GM12865 (cell line): ENCODE data around the gene FADD.

Experiments
- DNase-seq: peaks from one replicate; pipeline ENCODE4 v3.0.0; 2010; ENCODE audit warnings: low read depth
- H3K4me3 ChIP-seq: 2 replicates; pipeline ENCODE4 v1.5.1; 2011; ENCODE audit warnings: mild to moderate bottlenecking, low read depth, low read length, control low read depth
- TF ChIP-seq, protein P1 (sequence below): IDR thresholded peaks from 2 replicates; pipeline ENCODE4 v1.5.1; 2011; ENCODE audit warnings: low read length, control low read depth, low read depth, inconsistent platforms; ENCODE audit not compliant: insufficient read depth; ENCODE audit errors: missing control alignments

FADD gene

DNA sequence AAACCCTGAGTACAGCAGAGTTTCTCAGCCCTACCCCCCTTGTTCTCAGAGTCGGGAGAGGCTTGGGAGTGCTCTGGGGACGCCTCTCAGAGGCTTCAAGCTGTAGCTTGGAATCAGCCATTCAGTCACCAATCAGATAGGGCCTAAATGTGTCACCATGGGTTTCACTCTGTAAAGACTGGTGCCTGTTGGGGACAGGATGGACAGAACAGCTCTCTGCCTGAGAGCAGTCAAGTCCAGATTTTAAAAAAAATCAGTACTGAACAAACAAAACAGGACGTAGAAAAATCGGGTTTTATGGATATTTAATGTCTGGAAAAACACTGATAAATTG is 1.3 kb downstream of the FADD start:
- TF ChIP-seq, protein P1, sequence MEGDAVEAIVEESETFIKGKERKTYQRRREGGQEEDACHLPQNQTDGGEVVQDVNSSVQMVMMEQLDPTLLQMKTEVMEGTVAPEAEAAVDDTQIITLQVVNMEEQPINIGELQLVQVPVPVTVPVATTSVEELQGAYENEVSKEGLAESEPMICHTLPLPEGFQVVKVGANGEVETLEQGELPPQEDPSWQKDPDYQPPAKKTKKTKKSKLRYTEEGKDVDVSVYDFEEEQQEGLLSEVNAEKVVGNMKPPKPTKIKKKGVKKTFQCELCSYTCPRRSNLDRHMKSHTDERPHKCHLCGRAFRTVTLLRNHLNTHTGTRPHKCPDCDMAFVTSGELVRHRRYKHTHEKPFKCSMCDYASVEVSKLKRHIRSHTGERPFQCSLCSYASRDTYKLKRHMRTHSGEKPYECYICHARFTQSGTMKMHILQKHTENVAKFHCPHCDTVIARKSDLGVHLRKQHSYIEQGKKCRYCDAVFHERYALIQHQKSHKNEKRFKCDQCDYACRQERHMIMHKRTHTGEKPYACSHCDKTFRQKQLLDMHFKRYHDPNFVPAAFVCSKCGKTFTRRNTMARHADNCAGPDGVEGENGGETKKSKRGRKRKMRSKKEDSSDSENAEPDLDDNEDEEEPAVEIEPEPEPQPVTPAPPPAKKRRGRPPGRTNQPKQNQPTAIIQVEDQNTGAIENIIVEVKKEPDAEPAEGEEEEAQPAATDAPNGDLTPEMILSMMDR: no peak
- peak; percentile 55 for DNase-seq
- H3K4me3 ChIP-seq: peak overlapping the region; percentile 86

DNA sequence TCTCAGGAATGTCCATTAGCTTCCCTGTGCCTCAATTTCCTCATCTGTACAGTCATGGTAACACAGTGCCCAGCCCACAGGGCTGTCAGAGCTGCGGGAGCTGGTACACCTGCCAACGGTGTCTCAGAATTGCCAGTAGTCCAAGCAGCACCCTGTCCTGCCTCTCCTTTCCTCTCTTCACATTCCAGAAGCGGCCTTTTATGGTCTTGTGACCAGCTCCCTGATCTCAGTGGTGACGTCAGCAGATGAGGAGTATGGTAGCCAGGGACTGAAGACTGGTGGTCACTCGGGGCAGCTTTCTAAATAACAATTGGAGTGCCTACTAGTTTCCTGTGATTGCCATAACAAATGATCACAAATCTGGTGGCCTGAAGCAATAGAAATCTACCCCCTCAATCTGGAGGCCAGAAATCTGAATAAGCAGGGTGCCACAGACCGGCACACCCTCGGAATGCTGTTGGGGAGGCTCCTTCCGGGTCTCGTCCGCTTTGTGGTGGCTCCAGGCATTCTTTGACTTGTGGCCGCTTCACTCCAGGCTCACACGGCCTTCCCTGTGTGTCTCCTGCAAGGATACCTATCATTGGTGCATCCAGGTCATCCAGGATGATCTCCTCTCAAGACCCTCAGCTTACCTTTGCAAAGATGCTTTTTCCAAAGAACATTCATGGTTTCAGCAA is 2.1 kb downstream of the FADD start:
- no peak for DNase-seq
- H3K4me3 ChIP-seq: no peak overlapping the region
- TF ChIP-seq, protein P1: no peak

DNA sequence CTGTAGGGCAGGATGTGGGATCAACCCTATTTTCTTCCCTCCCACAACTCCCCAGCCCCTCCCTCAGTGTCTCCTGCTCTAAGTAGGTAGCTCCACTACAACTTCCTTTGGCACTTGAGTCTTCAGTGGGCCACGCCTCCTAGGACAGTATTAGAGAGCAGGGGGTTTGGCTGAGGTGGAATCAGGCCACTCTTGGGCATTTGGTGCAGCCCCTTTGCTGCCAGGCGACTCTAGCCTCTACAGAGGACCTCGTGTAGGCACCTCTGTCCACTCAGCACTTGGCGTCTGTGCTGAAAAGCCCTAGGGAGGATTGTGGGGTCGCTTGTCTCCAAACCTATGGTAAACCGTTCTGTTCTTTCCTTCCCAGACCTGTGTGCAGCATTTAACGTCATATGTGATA is 2.7 kb downstream of the FADD start:
- TF ChIP-seq, protein P1: no peak
- no peak overlapping the region for H3K4me3 ChIP-seq
- DNase-seq: no peak

DNA sequence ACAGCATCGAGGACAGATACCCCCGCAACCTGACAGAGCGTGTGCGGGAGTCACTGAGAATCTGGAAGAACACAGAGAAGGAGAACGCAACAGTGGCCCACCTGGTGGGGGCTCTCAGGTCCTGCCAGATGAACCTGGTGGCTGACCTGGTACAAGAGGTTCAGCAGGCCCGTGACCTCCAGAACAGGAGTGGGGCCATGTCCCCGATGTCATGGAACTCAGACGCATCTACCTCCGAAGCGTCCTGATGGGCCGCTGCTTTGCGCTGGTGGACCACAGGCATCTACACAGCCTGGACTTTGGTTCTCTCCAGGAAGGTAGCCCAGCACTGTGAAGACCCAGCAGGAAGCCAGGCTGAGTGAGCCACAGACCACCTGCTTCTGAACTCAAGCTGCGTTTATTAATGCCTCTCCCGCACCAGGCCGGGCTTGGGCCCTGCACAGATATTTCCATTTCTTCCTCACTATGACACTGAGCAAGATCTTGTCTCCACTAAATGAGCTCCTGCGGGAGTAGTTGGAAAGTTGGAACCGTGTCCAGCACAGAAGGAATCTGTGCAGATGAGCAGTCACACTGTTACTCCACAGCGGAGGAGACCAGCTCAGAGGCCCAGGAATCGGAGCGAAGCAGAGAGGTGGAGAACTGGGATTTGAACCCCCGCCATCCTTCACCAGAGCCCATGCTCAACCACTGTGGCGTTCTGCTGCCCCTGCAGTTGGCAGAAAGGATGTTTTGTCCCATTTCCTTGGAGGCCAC is 3.3 kb downstream of the FADD start:
- no peak for DNase-seq
- TF ChIP-seq, protein P1: no peak
- no peak overlapping the region for H3K4me3 ChIP-seq

DNA sequence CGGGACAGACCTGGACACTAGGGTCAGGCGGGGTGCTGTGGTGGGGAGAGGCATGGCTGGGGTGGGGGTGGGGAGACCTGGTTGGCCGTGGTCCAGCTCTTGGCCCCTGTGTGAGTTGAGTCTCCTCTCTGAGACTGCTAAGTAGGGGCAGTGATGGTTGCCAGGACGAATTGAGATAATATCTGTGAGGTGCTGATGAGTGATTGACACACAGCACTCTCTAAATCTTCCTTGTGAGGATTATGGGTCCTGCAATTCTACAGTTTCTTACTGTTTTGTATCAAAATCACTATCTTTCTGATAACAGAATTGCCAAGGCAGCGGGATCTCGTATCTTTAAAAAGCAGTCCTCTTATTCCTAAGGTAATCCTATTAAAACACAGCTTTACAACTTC is 3.9 kb downstream of the FADD start:
- TF ChIP-seq, protein P1: no peak
- no peak overlapping the region for H3K4me3 ChIP-seq
- no peak for DNase-seq

DNA sequence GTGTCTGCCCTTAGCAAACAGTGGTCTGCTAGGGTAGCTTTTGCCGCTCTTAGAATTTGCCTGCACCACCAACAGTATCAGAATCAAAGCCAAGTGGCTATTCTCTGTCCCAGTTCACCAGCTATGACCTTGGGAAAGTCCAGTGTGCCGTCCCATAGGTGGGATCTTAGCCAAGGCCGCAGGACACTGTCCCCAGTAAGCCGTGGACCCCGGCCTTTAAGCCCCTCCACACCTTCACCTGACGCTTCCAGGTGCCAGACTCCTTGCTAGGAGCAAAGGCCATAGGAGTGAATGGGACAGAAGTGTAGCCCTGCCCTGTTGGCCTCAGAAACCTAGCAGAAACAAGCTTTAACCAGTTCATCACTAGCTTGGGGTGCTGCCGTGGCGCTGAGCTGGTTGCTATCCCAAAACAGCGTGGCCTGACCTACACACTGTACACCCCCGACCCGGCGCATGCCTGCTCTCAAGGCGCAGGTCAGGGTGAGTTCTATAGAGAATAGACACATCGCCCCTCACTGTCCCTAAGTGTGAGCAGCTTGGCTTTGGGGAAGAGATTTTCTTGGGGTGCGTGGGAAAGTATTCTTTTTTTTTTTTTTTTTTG is 4.5 kb downstream of the FADD start:
- no peak overlapping the region for H3K4me3 ChIP-seq
- TF ChIP-seq, protein P1: no peak

More for the DNA sequence above, 4.5 kb downstream of the FADD start:
- no peak for DNase-seq
